GM12892 (cell line): ENCODE results near the gene HDGFL3.

ENCODE experiments used
- POLR2A ChIP-seq: IDR thresholded peaks from 2 replicates; pipeline ENCODE4 v1.6.1; 2011; ENCODE audit warnings: low read depth, low read length, control low read depth
- POLR2AphosphoS5 ChIP-seq: IDR thresholded peaks from 2 replicates; pipeline ENCODE4 v1.6.1; 2011; ENCODE audit warnings: low read depth, low read length, control low read depth
- TAF1 ChIP-seq: IDR thresholded peaks from 2 replicates; pipeline ENCODE4 v1.6.1; 2011; ENCODE audit warnings: low read depth, mild to moderate bottlenecking, control low read depth, low read length, borderline replicate concordance

DNA sequence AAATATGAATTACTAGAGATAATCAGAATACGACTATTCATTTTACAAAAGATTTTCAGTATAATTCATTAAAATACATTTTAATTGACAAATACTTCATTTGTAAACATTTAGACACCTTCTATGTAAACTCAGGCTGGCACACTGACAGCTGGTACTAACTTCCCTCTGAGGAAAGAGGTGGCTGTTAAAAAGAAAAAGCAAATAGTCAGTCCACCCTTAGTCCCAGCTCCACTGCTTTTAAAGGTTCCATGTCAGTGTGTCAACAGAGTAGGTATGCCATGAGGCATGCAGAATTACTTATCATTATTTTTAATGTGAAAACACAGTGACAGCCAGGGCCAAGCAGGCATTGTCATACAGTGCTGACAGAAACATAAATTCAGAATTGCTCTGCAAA lies 84.1 kb downstream of the HDGFL3 start:
- TF ChIP-seq POLR2A = no peak
- TF ChIP-seq POLR2AphosphoS5 = no peak
- no peak for TF ChIP-seq TAF1
